Mucosa of stomach (tissue), 1 donor: ENCODE results near the gene AGFG2.

Experiments
- H3K27me3 ChIP-seq: one replicate; pipeline ENCODE4 v1.7.0; 2013; ENCODE audit warnings: mild to moderate bottlenecking, low read length; ENCODE audit not compliant: control insufficient read depth, insufficient read depth
- H3K36me3 ChIP-seq: one replicate; pipeline ENCODE4 v1.7.0; 2013; ENCODE audit warnings: low read length; ENCODE audit not compliant: control insufficient read depth, insufficient read depth
- H3K4me1 ChIP-seq: one replicate; pipeline ENCODE4 v1.7.0; 2013; ENCODE audit warnings: mild to moderate bottlenecking, low read length; ENCODE audit not compliant: control insufficient read depth, insufficient read depth
- H3K4me3 ChIP-seq: one replicate; pipeline ENCODE4 v1.7.0; 2013; ENCODE audit warnings: low read length
- H3K9ac ChIP-seq: one replicate; pipeline ENCODE4 v1.7.0; 2013; ENCODE audit warnings: mild to moderate bottlenecking, low read length, moderate library complexity
- H3K9me3 ChIP-seq: one replicate; pipeline ENCODE4 v1.7.0; 2013; ENCODE audit warnings: mild to moderate bottlenecking, low read length, moderate library complexity; ENCODE audit not compliant: control insufficient read depth
- donor health status: Pancreatic carcinoma.

AGFG2 gene

GRCh38 chr7:100604028-100604975, 65.3 kb downstream of the AGFG2 start:
- H3K4me1 ChIP-seq: peaks cover 17% of the 10 kb centered on the region
- no peaks in the 10 kb centered on the region for H3K36me3 ChIP-seq
- H3K4me3 ChIP-seq: peak overlapping the region; percentile 67
- H3K9ac ChIP-seq: peak overlapping the region; percentile 47
- peaks cover 10% of the 10 kb centered on the region for H3K27me3 ChIP-seq
- no peaks in the 10 kb centered on the region for H3K9me3 ChIP-seq

- Histone ChIP-seq H3K36me3 (no peaks in the 10 kb centered on the region), H3K4me3 (peak overlapping the region; percentile 67), H3K9ac (peak overlapping the region; percentile 47), H3K9me3 (no peaks in the 10 kb centered on the region), H3K4me1 (peaks cover 17% of the 10 kb centered on the region), H3K27me3 (peaks cover 10% of the 10 kb centered on the region)
Observed at GRCh38 chr7:100604976-100605911, 66.2 kb downstream of the AGFG2 start.

GRCh38 chr7:100606313-100606712, 67.3 kb downstream of the AGFG2 start:
- Histone ChIP-seq H3K9ac (no peak overlapping the region), H3K4me1 (peaks cover 17% of the 10 kb centered on the region), H3K9me3 (no peaks in the 10 kb centered on the region), H3K36me3 (no peaks in the 10 kb centered on the region), H3K4me3 (no peak overlapping the region), H3K27me3 (peaks cover 10% of the 10 kb centered on the region)

GRCh38 chr7:100607111-100607510, 68.1 kb downstream of the AGFG2 start:
- peaks cover 10% of the 10 kb centered on the region for H3K27me3 ChIP-seq
- H3K9ac ChIP-seq: no peak overlapping the region
- no peaks in the 10 kb centered on the region for H3K9me3 ChIP-seq
- H3K36me3 ChIP-seq: no peaks in the 10 kb centered on the region
- H3K4me1 ChIP-seq: peaks cover 17% of the 10 kb centered on the region
- no peak overlapping the region for H3K4me3 ChIP-seq

GRCh38 chr7:100609958-100610357, 71.0 kb downstream of the AGFG2 start:
- H3K9me3 ChIP-seq: no peaks in the 10 kb centered on the region
- H3K4me3 ChIP-seq: no peak overlapping the region
- peaks cover 6% of the 10 kb centered on the region for H3K27me3 ChIP-seq
- no peak overlapping the region for H3K9ac ChIP-seq
- H3K36me3 ChIP-seq: no peaks in the 10 kb centered on the region
- peaks cover 17% of the 10 kb centered on the region for H3K4me1 ChIP-seq

- Histone ChIP-seq H3K36me3 (no peaks in the 10 kb centered on the region), H3K9me3 (no peaks in the 10 kb centered on the region), H3K4me1 (peaks cover 11% of the 10 kb centered on the region), H3K9ac (peak within 1 kb of the TSS; percentile 69), H3K4me3 (peak within 1 kb of the TSS; percentile 63), H3K27me3 (no peaks in the 10 kb centered on the region)
Observed at GRCh38 chr7:100611983-100612729, 73.2 kb downstream of the AGFG2 start, which contains the start of gene MOSPD3. Gene MOSPD3 (plus strand): TSS chr7:100612540. CDS start chr7:100612792, 252 bp downstream.

GRCh38 chr7:100612730-100613390, 73.9 kb downstream of the AGFG2 start:
- H3K9me3 ChIP-seq: no peaks in the 10 kb centered on the region
- no peaks in the 10 kb centered on the region for H3K27me3 ChIP-seq
- H3K9ac ChIP-seq: peak overlapping the region; percentile 69
- peaks cover 11% of the 10 kb centered on the region for H3K4me1 ChIP-seq
- no peaks in the 10 kb centered on the region for H3K36me3 ChIP-seq
- peak overlapping the region; percentile 63 for H3K4me3 ChIP-seq

- no peak overlapping the region for H3K9ac ChIP-seq
- no peaks in the 10 kb centered on the region for H3K9me3 ChIP-seq
- no peak overlapping the region for H3K4me3 ChIP-seq
- H3K36me3 ChIP-seq: no peaks in the 10 kb centered on the region
- peaks cover 11% of the 10 kb centered on the region for H3K4me1 ChIP-seq
- no peaks in the 10 kb centered on the region for H3K27me3 ChIP-seq
Observed at GRCh38 chr7:100613412-100614175, 74.6 kb downstream of the AGFG2 start.

- H3K9ac ChIP-seq: no peak overlapping the region
- no peaks in the 10 kb centered on the region for H3K27me3 ChIP-seq
- H3K9me3 ChIP-seq: no peaks in the 10 kb centered on the region
- no peak overlapping the region for H3K4me3 ChIP-seq
- H3K4me1 ChIP-seq: peaks cover 11% of the 10 kb centered on the region
- no peaks in the 10 kb centered on the region for H3K36me3 ChIP-seq
Observed at GRCh38 chr7:100614308-100614861, 75.4 kb downstream of the AGFG2 start.
